H1 (cell line): ENCODE measurements around the gene PLTP. TPM values are rescaled to one million over a fixed set of nuclear protein-coding genes. Genes with fewer than 3 reads are reported as not detected.

Source experiments
- CEBPB ChIP-seq: IDR thresholded peaks from 2 replicates; pipeline ENCODE4 v1.6.1; 2012; ENCODE audit warnings: low read depth, low read length
- CHD1 ChIP-seq: IDR thresholded peaks from 2 replicates; pipeline ENCODE4 v1.6.1; 2012; ENCODE audit warnings: low read depth, low read length, improper control_type of control experiment
- EGR1 ChIP-seq: IDR thresholded peaks from 2 replicates; pipeline ENCODE4 v1.6.1; 2011; ENCODE audit warnings: low read depth, low read length, borderline replicate concordance
- SP2 ChIP-seq: IDR thresholded peaks from 2 replicates; pipeline ENCODE4 v1.6.1; 2012; ENCODE audit warnings: mild to moderate bottlenecking, low read length, inconsistent platforms
- polyA plus RNA-seq, 7 experiments: library from polyadenylated mRNA; depleted of rRNA in 3 of 7; stranded (reverse) in 5 of 7; unstranded in 2 of 7; fragments of >200 nt in 5 of 7; fragments of 200-250 nt in 2 of 7; gene quantifications; 1 replicate in 5 of 7; 2 replicates in 1 of 7; 4 replicates in 1 of 7; pipeline versions ENCODE4 v1.2.1 to v1.2.3, GENCODE V29; 2011 to 2013; ENCODE audit warnings: missing spikeins in 2 of 7, mixed read lengths in 2 of 7
- total RNA-seq: library from RNA; stranded (reverse); fragmentation: NEBNext Ultra II Directional; extraction: Animal tissue kit (Norgen Biotek cat#: 25700); gene quantifications from 2 replicates; pipeline ENCODE4 v1.2.1, GENCODE V29; 2021

The PLTP gene
- total and polyA plus RNA-seq, 2 of the 8 experiments (the other 6 are each of a cell fraction or from before 2014, with no cell fraction given), result 120 to 194 TPM

DNA sequence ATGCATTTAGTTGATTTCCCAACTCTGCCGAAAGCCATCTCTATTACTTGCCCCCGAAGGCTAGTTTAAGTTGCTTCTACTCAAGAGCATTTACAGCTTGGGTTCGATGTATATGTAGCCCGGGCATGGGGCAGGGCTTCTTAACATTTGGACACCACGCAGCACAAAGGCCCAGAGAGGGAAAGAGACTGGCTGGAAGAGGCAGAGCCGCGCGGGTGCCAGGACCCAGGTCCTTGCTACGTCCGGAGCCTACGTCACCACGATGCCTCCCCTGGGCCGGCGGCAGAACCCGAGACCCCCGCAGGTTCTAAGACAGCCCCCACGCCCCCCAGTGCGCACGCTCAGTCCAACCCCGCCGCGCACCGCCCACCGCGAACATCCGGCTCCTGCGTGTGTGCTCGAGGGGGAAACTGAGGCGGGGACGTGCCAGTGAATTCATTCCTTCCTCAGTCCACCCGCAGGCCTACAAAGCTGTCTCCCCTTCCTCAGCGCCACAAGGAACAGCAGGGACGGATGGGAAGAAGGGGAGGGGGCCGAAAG, 22.2 kb upstream of the PLTP start (continued):
- TF ChIP-seq CHD1 (no peak), EGR1 (no peak), SP2 (no peak), CEBPB (0 out of 2 replicates have a peak, but pooled peaks have one; percentile 9)
- TF ChIP-seq, all 59 proteins: peak for 6
